ENCODE measurements around the gene APBB2.

Gene APBB2

GRCh38 chr4:40840985-40841571 is 373.3 kb downstream of the APBB2 start:
- no peak overlapping the region for H2BK15ac ChIP-seq (ENCODE audit: low read depth, poor library complexity, severe bottlenecking)
- H4K8ac ChIP-seq (ENCODE audit: low read length), result no peak overlapping the region
- H3K4me2 ChIP-seq (ENCODE audit: low read length, poor library complexity, severe bottlenecking), result no peak overlapping the region
- H3K14ac ChIP-seq (ENCODE audit: low read length in 2 of 2), result no peak overlapping the region
- WGBS, result 61% methylated on average over 5 of the region's 7 CpGs
- H3K36me3 ChIP-seq (ENCODE audit: control insufficient read depth in 1 of 2, insufficient read depth in 2 of 2, low read depth in 1 of 2, low read length in 2 of 2), result peaks cover 0 to 14% of the 10 kb centered on the region in 2 experiments
- H3K27me3 ChIP-seq (ENCODE audit: control insufficient read depth in 1 of 2, insufficient read depth in 1 of 2, low read length in 2 of 2), result no peaks in the 10 kb centered on the region
- no peak overlapping the region for H2BK5ac ChIP-seq (ENCODE audit: low read depth, low read length, poor library complexity, severe bottlenecking)
- peak overlapping the region; percentile 13 for H3K27ac ChIP-seq (ENCODE audit: low read length, poor library complexity, severe bottlenecking)
- no peak overlapping the region for H4K91ac ChIP-seq (ENCODE audit: low read length)
- H3K79me1 ChIP-seq (replicated peaks; ENCODE audit: low read length, poor library complexity, severe bottlenecking), result peaks cover 37% of the 10 kb centered on the region
- peaks cover 9% of the 10 kb centered on the region for H3K4me1 ChIP-seq (ENCODE audit: control insufficient read depth, insufficient read depth, low read depth, low read length)
- H2BK12ac ChIP-seq (ENCODE audit: low read length in 2 of 2), result no peak overlapping the region
- no peak overlapping the region for H3K9ac ChIP-seq (ENCODE audit: low read length)
- H3K23ac ChIP-seq (ENCODE audit: low read length in 2 of 2), result no peak overlapping the region
- H2AK5ac ChIP-seq (ENCODE audit: low read length, severe bottlenecking), result no peak overlapping the region
- H3K4ac ChIP-seq (ENCODE audit: low read depth in 1 of 2, low read length in 2 of 2), result no peak overlapping the region
- H2AFZ ChIP-seq (ENCODE audit: low read depth, low read length), result no peak overlapping the region
- no peak overlapping the region for H3K18ac ChIP-seq (ENCODE audit: low read depth in 1 of 2, low read length in 2 of 2)
- H3K4me3 ChIP-seq (ENCODE audit: insufficient read depth in 1 of 2, low read depth in 1 of 2, low read length in 2 of 2), result no peak overlapping the region
- peak; percentile 89 for DNase-seq
- no peaks in the 10 kb centered on the region for H3K9me3 ChIP-seq (ENCODE audit: control insufficient read depth, low read length)
- H2BK120ac ChIP-seq (ENCODE audit: low read depth, low read length), result no peak overlapping the region

- H3K9me3 ChIP-seq (ENCODE audit: control insufficient read depth, low read length), result no peaks in the 10 kb centered on the region
- H3K27ac ChIP-seq (ENCODE audit: low read length, poor library complexity, severe bottlenecking), result no peak overlapping the region
- peaks cover 0 to 20% of the 10 kb centered on the region in 2 experiments for H3K36me3 ChIP-seq (ENCODE audit: control insufficient read depth in 1 of 2, insufficient read depth in 2 of 2, low read depth in 1 of 2, low read length in 2 of 2)
- H2BK12ac ChIP-seq (ENCODE audit: low read length in 2 of 2), result no peak overlapping the region
- no peak for DNase-seq
- H2AFZ ChIP-seq (ENCODE audit: low read depth, low read length), result no peak overlapping the region
- 97% methylated on average over 10 of the region's 10 CpGs for WGBS
- H3K27me3 ChIP-seq (ENCODE audit: control insufficient read depth in 1 of 2, insufficient read depth in 1 of 2, low read length in 2 of 2), result no peaks in the 10 kb centered on the region
- H3K4me3 ChIP-seq (ENCODE audit: insufficient read depth in 1 of 2, low read depth in 1 of 2, low read length in 2 of 2), result no peak overlapping the region
- H4K8ac ChIP-seq (ENCODE audit: low read length), result no peak overlapping the region
- no peak overlapping the region for H3K4ac ChIP-seq (ENCODE audit: low read depth in 1 of 2, low read length in 2 of 2)
- H2BK5ac ChIP-seq (ENCODE audit: low read depth, low read length, poor library complexity, severe bottlenecking), result no peak overlapping the region
- H3K4me2 ChIP-seq (ENCODE audit: low read length, poor library complexity, severe bottlenecking), result no peak overlapping the region
- H3K23ac ChIP-seq (ENCODE audit: low read length in 2 of 2), result no peak overlapping the region
- H4K91ac ChIP-seq (ENCODE audit: low read length), result no peak overlapping the region
- H2BK120ac ChIP-seq (ENCODE audit: low read depth, low read length), result no peak overlapping the region
- no peak overlapping the region for H3K18ac ChIP-seq (ENCODE audit: low read depth in 1 of 2, low read length in 2 of 2)
- no peak overlapping the region for H2AK5ac ChIP-seq (ENCODE audit: low read length, severe bottlenecking)
- no peak overlapping the region for H2BK15ac ChIP-seq (ENCODE audit: low read depth, poor library complexity, severe bottlenecking)
- H3K9ac ChIP-seq (ENCODE audit: low read length), result no peak overlapping the region
- no peak overlapping the region for H3K14ac ChIP-seq (ENCODE audit: low read length in 2 of 2)
- peaks cover 40% of the 10 kb centered on the region for H3K79me1 ChIP-seq (replicated peaks; ENCODE audit: low read length, poor library complexity, severe bottlenecking)
- peaks cover 9% of the 10 kb centered on the region for H3K4me1 ChIP-seq (ENCODE audit: control insufficient read depth, insufficient read depth, low read depth, low read length)
Observed at GRCh38 chr4:40840255-40840984, 373.9 kb downstream of the APBB2 start.

- Histone ChIP-seq H2BK12ac (ENCODE audit: low read length in 2 of 2) (no peak overlapping the region), H3K36me3 (ENCODE audit: control insufficient read depth in 1 of 2, insufficient read depth in 2 of 2, low read depth in 1 of 2, low read length in 2 of 2) (peaks cover 0 to 22% of the 10 kb centered on the region in 2 experiments), H3K4ac (ENCODE audit: low read depth in 1 of 2, low read length in 2 of 2) (no peak overlapping the region), H3K14ac (ENCODE audit: low read length in 2 of 2) (no peak overlapping the region), H4K8ac (ENCODE audit: low read length) (no peak overlapping the region), H3K4me3 (ENCODE audit: insufficient read depth in 1 of 2, low read depth in 1 of 2, low read length in 2 of 2) (no peak overlapping the region), H3K27ac (ENCODE audit: low read length, poor library complexity, severe bottlenecking) (no peak overlapping the region), H3K79me1 (replicated peaks; ENCODE audit: low read length, poor library complexity, severe bottlenecking) (peaks cover 31% of the 10 kb centered on the region), H2BK120ac (ENCODE audit: low read depth, low read length) (no peak overlapping the region), H3K9me3 (ENCODE audit: control insufficient read depth, low read length) (no peaks in the 10 kb centered on the region), H2BK15ac (ENCODE audit: low read depth, poor library complexity, severe bottlenecking) (no peak overlapping the region), H3K23ac (ENCODE audit: low read length in 2 of 2) (no peak overlapping the region), H3K27me3 (ENCODE audit: control insufficient read depth in 1 of 2, insufficient read depth in 1 of 2, low read length in 2 of 2) (no peaks in the 10 kb centered on the region), H3K4me1 (ENCODE audit: control insufficient read depth, insufficient read depth, low read depth, low read length) (peaks cover 12% of the 10 kb centered on the region), H2AK5ac (ENCODE audit: low read length, severe bottlenecking) (no peak overlapping the region), H2BK5ac (ENCODE audit: low read depth, low read length, poor library complexity, severe bottlenecking) (no peak overlapping the region), H4K91ac (ENCODE audit: low read length) (no peak overlapping the region), H3K9ac (ENCODE audit: low read length) (no peak overlapping the region), H3K4me2 (ENCODE audit: low read length, poor library complexity, severe bottlenecking) (no peak overlapping the region), H3K18ac (ENCODE audit: low read depth in 1 of 2, low read length in 2 of 2) (no peak overlapping the region), H2AFZ (ENCODE audit: low read depth, low read length) (no peak overlapping the region)
- no peak for DNase-seq
- WGBS, result 86% methylated on average over 4 of the region's 4 CpGs
Observed at GRCh38 chr4:40838742-40839141, 375.6 kb downstream of the APBB2 start.

DNA sequence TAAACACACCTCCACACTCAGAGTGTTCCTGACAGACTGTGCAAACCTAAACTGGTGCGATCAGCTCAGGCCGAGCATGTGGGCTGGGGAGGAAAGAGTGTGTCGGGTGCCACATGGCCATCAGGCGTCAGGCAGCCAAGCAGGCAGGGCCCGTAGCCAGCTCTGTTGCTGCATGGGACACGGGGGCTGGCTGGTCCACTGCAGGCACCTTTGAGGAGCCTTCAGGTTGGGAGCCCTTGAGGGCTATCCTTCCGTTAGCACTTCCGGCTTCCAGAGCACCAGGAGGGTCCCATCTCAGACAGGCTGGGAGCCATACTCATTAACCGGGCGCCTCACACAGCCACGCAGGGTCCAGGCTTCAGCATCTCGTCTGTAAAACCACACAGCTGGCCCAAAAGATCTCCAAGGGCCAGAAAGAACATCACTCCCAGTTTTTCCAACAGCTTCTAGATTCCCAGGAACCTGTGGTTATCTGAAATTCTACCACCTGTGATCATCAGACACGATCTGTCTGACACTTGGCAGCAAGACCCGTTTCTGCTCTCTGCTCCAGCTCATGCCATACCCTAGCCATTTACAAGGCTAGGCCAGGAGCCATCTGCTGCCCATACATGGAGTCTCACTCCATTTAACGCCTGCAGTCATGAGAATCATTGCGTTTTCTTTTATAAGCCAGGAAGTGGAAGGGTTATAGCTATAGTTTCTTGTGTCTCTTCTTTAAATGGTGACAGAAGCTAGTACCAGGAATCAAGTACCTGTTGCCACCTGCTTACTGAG is 377.1 kb downstream of the APBB2 start:
- DNase-seq, result no peak
- Histone ChIP-seq H3K23ac (ENCODE audit: low read length in 2 of 2) (no peak overlapping the region), H2AK5ac (ENCODE audit: low read length, severe bottlenecking) (no peak overlapping the region), H3K9ac (ENCODE audit: low read length) (no peak overlapping the region), H2BK15ac (ENCODE audit: low read depth, poor library complexity, severe bottlenecking) (no peak overlapping the region), H3K4ac (ENCODE audit: low read depth in 1 of 2, low read length in 2 of 2) (no peak overlapping the region), H2BK120ac (ENCODE audit: low read depth, low read length) (no peak overlapping the region), H3K36me3 (ENCODE audit: control insufficient read depth in 1 of 2, insufficient read depth in 2 of 2, low read depth in 1 of 2, low read length in 2 of 2) (peaks cover 5 to 35% of the 10 kb centered on the region in 2 experiments), H3K14ac (ENCODE audit: low read length in 2 of 2) (peak overlapping the region in 1 of 2 experiments; percentile 77), H3K4me1 (ENCODE audit: control insufficient read depth, insufficient read depth, low read depth, low read length) (peaks cover 7% of the 10 kb centered on the region), H2AFZ (ENCODE audit: low read depth, low read length) (no peak overlapping the region), H2BK12ac (ENCODE audit: low read length in 2 of 2) (no peak overlapping the region), H3K4me3 (ENCODE audit: insufficient read depth in 1 of 2, low read depth in 1 of 2, low read length in 2 of 2) (no peak overlapping the region), H3K4me2 (ENCODE audit: low read length, poor library complexity, severe bottlenecking) (no peak overlapping the region), H3K18ac (ENCODE audit: low read depth in 1 of 2, low read length in 2 of 2) (no peak overlapping the region), H3K27ac (ENCODE audit: low read length, poor library complexity, severe bottlenecking) (no peak overlapping the region), H3K79me1 (replicated peaks; ENCODE audit: low read length, poor library complexity, severe bottlenecking) (peaks cover 29% of the 10 kb centered on the region), H3K9me3 (ENCODE audit: control insufficient read depth, low read length) (no peaks in the 10 kb centered on the region), H3K27me3 (ENCODE audit: control insufficient read depth in 1 of 2, insufficient read depth in 1 of 2, low read length in 2 of 2) (no peaks in the 10 kb centered on the region), H4K91ac (ENCODE audit: low read length) (no peak overlapping the region), H4K8ac (ENCODE audit: low read length) (no peak overlapping the region), H2BK5ac (ENCODE audit: low read depth, low read length, poor library complexity, severe bottlenecking) (no peak overlapping the region)
- 97% methylated on average over 16 of the region's 16 CpGs for WGBS

Data from mesenchymal stem cell (in vitro differentiated cells and primary cell).